C4-2B (cell line): Measurements from ENCODE around the gene ANTXR2.

ENCODE experiments used
- H3K27ac ChIP-seq: fragments of 450-650 bp; 2 replicates; pipeline ENCODE4 v1.5.1; 2017
- CTCF ChIP-seq: fragments of 450-650 bp; conservative IDR thresholded peaks from 2 replicates; pipeline ENCODE4 v1.5.1; 2017; ENCODE audit warnings: mild to moderate bottlenecking
- ZFX ChIP-seq: fragments of 450-650 bp; IDR thresholded peaks from 2 replicates; pipeline ENCODE4 v1.6.1; 2017

ANTXR2 gene

GRCh38 chr4:79979785-79980437 lies 93.1 kb downstream of the ANTXR2 start:
- no peak overlapping the region for H3K27ac ChIP-seq
- TF ChIP-seq CTCF = no peak; the same call in 1 of the 2 replicates
- no peak for TF ChIP-seq ZFX

GRCh38 chr4:79977131-79977840 lies 95.7 kb downstream of the ANTXR2 start:
- TF ChIP-seq ZFX (no peak), CTCF (no peak)

GRCh38 chr4:79964400-79965211 lies 108.4 kb downstream of the ANTXR2 start:
- TF ChIP-seq CTCF (no peak), ZFX (no peak)
- no peak overlapping the region for H3K27ac ChIP-seq

More at GRCh38 chr4:79977131-79977840, 95.7 kb downstream of the ANTXR2 start:
- H3K27ac ChIP-seq = no peak overlapping the region

- TF ChIP-seq ZFX (no peak), CTCF (no peak)
- H3K27ac ChIP-seq = no peak overlapping the region
Observed at GRCh38 chr4:79964020-79964399, 109.0 kb downstream of the ANTXR2 start.

- H3K27ac ChIP-seq = no peak overlapping the region
- no peak for TF ChIP-seq ZFX
- no peak for TF ChIP-seq CTCF
Observed at GRCh38 chr4:79959652-79960051, 113.4 kb downstream of the ANTXR2 start.

- no peak overlapping the region for H3K27ac ChIP-seq
- no peak for TF ChIP-seq ZFX
- TF ChIP-seq CTCF = no peak
Observed at GRCh38 chr4:79958466-79959264, 114.4 kb downstream of the ANTXR2 start.
